ENCODE data around the gene CCDC71. TPM values are rescaled to one million over a fixed set of nuclear protein-coding genes. Genes with fewer than 3 reads are reported as not detected.

CCDC71 gene
- total RNA-seq, 1 donor from 2014 or later, result 11.9 TPM

- no peak for DNase-seq
- intact Hi-C loops (cut with micrococcal nuclease), result no loop called here
- peaks cover 32% of the 10 kb centered on the region for H3K4me1 ChIP-seq
- peaks cover 22% of the 10 kb centered on the region for H3K36me3 ChIP-seq
- TF ChIP-seq CTCF (IDR thresholded peaks at IDR 0.05; ENCODE audit: borderline replicate concordance), result no peak
- H3K9me3 ChIP-seq (replicated peaks), result no peaks in the 10 kb centered on the region
- H3K4me3 ChIP-seq, result no peak overlapping the region
- H3K27ac ChIP-seq (replicated peaks), result no peak overlapping the region
- no peaks in the 10 kb centered on the region for H3K27me3 ChIP-seq (ENCODE audit: low read depth)
These were observed 3.2 kb downstream of the CCDC71 start for GRCh38 chr3:49162751-49163419.

GRCh38 chr3:49161808-49162530 is 4.2 kb downstream of the CCDC71 start:
- no peak for TF ChIP-seq CTCF (IDR thresholded peaks at IDR 0.05; ENCODE audit: borderline replicate concordance)
- peaks cover 22% of the 10 kb centered on the region for H3K36me3 ChIP-seq
- intact Hi-C loops (cut with micrococcal nuclease), result no loop called here
- no peak for DNase-seq
- peaks cover 30% of the 10 kb centered on the region for H3K4me1 ChIP-seq
- no peaks in the 10 kb centered on the region for H3K9me3 ChIP-seq (replicated peaks)
- no peaks in the 10 kb centered on the region for H3K27me3 ChIP-seq (ENCODE audit: low read depth)
- H3K4me3 ChIP-seq, result no peak overlapping the region
- H3K27ac ChIP-seq (replicated peaks), result no peak overlapping the region

- no peak for DNase-seq
- TF ChIP-seq CTCF (IDR thresholded peaks at IDR 0.05; ENCODE audit: borderline replicate concordance), result no peak
- Histone ChIP-seq H3K27me3 (ENCODE audit: low read depth) (no peaks in the 10 kb centered on the region), H3K4me1 (peaks cover 22% of the 10 kb centered on the region), H3K36me3 (peaks cover 22% of the 10 kb centered on the region), H3K4me3 (no peak overlapping the region), H3K9me3 (replicated peaks) (no peaks in the 10 kb centered on the region), H3K27ac (replicated peaks) (no peak overlapping the region)
- intact Hi-C loops (cut with micrococcal nuclease), result no loop called here
These were observed 4.9 kb downstream of the CCDC71 start for GRCh38 chr3:49161197-49161596.

GRCh38 chr3:49158792-49159191 is 7.3 kb downstream of the CCDC71 start:
- intact Hi-C loops (cut with micrococcal nuclease), result no loop called here

GRCh38 chr3:49158103-49158709 is 7.9 kb downstream of the CCDC71 start:
- intact Hi-C loops (cut with micrococcal nuclease), result no loop called here
- H3K4me3 ChIP-seq, result no peak overlapping the region
- no peaks in the 10 kb centered on the region for H3K27me3 ChIP-seq (ENCODE audit: low read depth)
- no peak overlapping the region for H3K27ac ChIP-seq (replicated peaks)
- peak; percentile 51 for TF ChIP-seq CTCF (IDR thresholded peaks at IDR 0.05; ENCODE audit: borderline replicate concordance)
- peaks cover 11% of the 10 kb centered on the region for H3K36me3 ChIP-seq
- H3K4me1 ChIP-seq, result no peaks in the 10 kb centered on the region
- H3K9me3 ChIP-seq (replicated peaks), result no peaks in the 10 kb centered on the region
- no peak for DNase-seq

More at GRCh38 chr3:49158792-49159191, 7.3 kb downstream of the CCDC71 start:
- H3K36me3 ChIP-seq, result peaks cover 17% of the 10 kb centered on the region
- H3K9me3 ChIP-seq (replicated peaks), result no peaks in the 10 kb centered on the region
- DNase-seq, result no peak
- no peak for TF ChIP-seq CTCF (IDR thresholded peaks at IDR 0.05; ENCODE audit: borderline replicate concordance)
- H3K27me3 ChIP-seq (ENCODE audit: low read depth), result no peaks in the 10 kb centered on the region
- no peaks in the 10 kb centered on the region for H3K4me1 ChIP-seq
- no peak overlapping the region for H3K4me3 ChIP-seq
- no peak overlapping the region for H3K27ac ChIP-seq (replicated peaks)
